PFSK-1 (cell line): ENCODE data around the gene MAP1S.

Experiments
- FOXP2 ChIP-seq: optimal IDR thresholded peaks from 2 replicates; pipeline ENCODE3; 2011; ENCODE audit warnings: borderline replicate concordance, control low read depth, inconsistent platforms; ENCODE audit not compliant: insufficient read depth; ENCODE audit errors: extremely low read length, extremely low read depth
- POLR2AphosphoS5 ChIP-seq: IDR thresholded peaks from 2 replicates; pipeline ENCODE4 v1.6.1; 2012; ENCODE audit warnings: low read depth, mild to moderate bottlenecking, control low read depth, low read length, moderate library complexity
- REST ChIP-seq, 2 experiments: IDR thresholded peaks; 2 replicates each; pipeline versions ENCODE4 v1.6.1 to v1.8.0; 2011 to 2012; ENCODE audit warnings: low read depth in 2 of 2, low read length in 2 of 2, control low read depth in 1 of 2, inconsistent platforms in 1 of 2, mild to moderate bottlenecking in 1 of 2, moderate library complexity in 1 of 2; ENCODE audit not compliant: insufficient read depth in 1 of 2
- SIN3A ChIP-seq: IDR thresholded peaks from 2 replicates; pipeline ENCODE4 v1.6.1; 2012; ENCODE audit warnings: mild to moderate bottlenecking, low read length, moderate library complexity, borderline replicate concordance; ENCODE audit not compliant: insufficient read depth
- TAF1 ChIP-seq: IDR thresholded peaks from 2 replicates; pipeline ENCODE4 v1.6.1; 2012; ENCODE audit warnings: low read length, control low read depth, borderline replicate concordance; ENCODE audit not compliant: insufficient read depth

DNA sequence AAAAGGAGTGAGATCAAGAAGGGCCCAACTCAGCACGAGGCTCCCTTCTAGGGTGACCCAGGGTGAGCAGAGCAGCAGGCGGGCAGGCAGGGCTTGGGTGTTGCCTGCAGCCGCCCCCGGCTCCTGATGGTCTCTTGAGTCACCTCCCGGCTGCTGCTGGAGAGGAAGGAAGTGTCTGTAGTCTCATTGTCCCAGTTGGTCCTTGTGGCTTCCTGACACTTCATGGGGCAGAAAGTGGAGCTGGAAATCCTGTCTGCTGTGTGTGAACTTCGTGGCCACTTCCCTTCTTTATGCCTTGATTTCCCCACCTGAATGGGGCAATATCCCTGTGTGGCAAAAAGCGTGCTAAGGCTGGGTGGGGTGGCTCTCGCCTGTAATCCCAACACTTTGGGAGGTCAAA lies 2.5 kb downstream of the MAP1S start:
- TF ChIP-seq REST (IDR thresholded peaks at IDR 0.05; ENCODE audit: insufficient read depth in 1 of 2, low read depth in 2 of 2, low read length in 2 of 2) = no peak
- TF ChIP-seq POLR2AphosphoS5 = no peak
- TF ChIP-seq TAF1 = no peak
- no peak for TF ChIP-seq SIN3A
- no peak for TF ChIP-seq FOXP2
